Brain microvascular endothelial cell (primary cell): ENCODE measurements around the gene COQ10B.

Experiments
- DNase-seq: peaks from one replicate; pipeline ENCODE4 v3.0.0-alpha.2; 2020
- H3K27ac ChIP-seq: fragments of 250-450 bp; sonication (Bioruptor Pico); 2 replicates; pipeline ENCODE4 v1.5.1; 2020; ENCODE audit warnings: mild to moderate bottlenecking, moderate library complexity
- H3K27me3 ChIP-seq: fragments of 250-450 bp; sonication (Bioruptor Pico); replicated peaks from 2 replicates; pipeline ENCODE4 v1.5.1; 2020; ENCODE audit warnings: mild to moderate bottlenecking
- H3K36me3 ChIP-seq: fragments of 250-450 bp; sonication (Bioruptor Pico); replicated peaks from 2 replicates; pipeline ENCODE4 v1.5.1; 2020; ENCODE audit warnings: mild to moderate bottlenecking
- H3K4me3 ChIP-seq: 2 replicates; pipeline ENCODE4 v1.5.1; 2011; ENCODE audit warnings: low read depth, mild to moderate bottlenecking, control low read depth, low read length, moderate library complexity
- CTCF ChIP-seq: IDR thresholded peaks from 2 replicates; pipeline ENCODE4 v1.5.1; 2011; ENCODE audit warnings: low read depth, mild to moderate bottlenecking, moderate library complexity, low read length, control low read depth, inconsistent platforms; ENCODE audit errors: missing control alignments
- in situ Hi-C: cut with HindIII; loops from 2 replicates; pipeline ENCODE4 v1.10.0; 2017; ENCODE audit warnings: low sequenced_read_pairs, low pct_ligation_motif_present

COQ10B gene

GRCh38 chr2:197433780-197434438, 19.4 kb upstream of the COQ10B start:
- in situ Hi-C loops: no loop called here
- no peak for TF ChIP-seq CTCF
- no peak for DNase-seq

GRCh38 chr2:197434541-197435513, 18.5 kb upstream of the COQ10B start, which contains the start of gene SF3B1:
Gene SF3B1 (minus strand): TSS chr2:197435028. CDS start chr2:197434999, 29 bp downstream.
- peak within 1 kb of the TSS; percentile 100 for H3K4me3 ChIP-seq

More at GRCh38 chr2:197433780-197434438, 19.4 kb upstream of the COQ10B start:
- H3K27ac ChIP-seq: peak overlapping the region; percentile 90
- peaks cover 2% of the 10 kb centered on the region for H3K36me3 ChIP-seq
- no peaks in the 10 kb centered on the region for H3K27me3 ChIP-seq
- H3K4me3 ChIP-seq: peak overlapping the region; percentile 100

GRCh38 chr2:197435598-197436420, 17.5 kb upstream of the COQ10B start:
- TF ChIP-seq CTCF: no peak
- peak overlapping the region; percentile 100 for H3K4me3 ChIP-seq
- DNase-seq: no peak
- in situ Hi-C loops: no loop called here
- H3K27me3 ChIP-seq: no peaks in the 10 kb centered on the region
- peak overlapping the region; percentile 90 for H3K27ac ChIP-seq
- H3K36me3 ChIP-seq: no peaks in the 10 kb centered on the region

More at GRCh38 chr2:197434541-197435513, 18.5 kb upstream of the COQ10B start, which contains the start of gene SF3B1:
- no peak for TF ChIP-seq CTCF
- in situ Hi-C loops: no loop called here
- peak within 1 kb of the TSS; percentile 90 for H3K27ac ChIP-seq
- peak; percentile 96 for DNase-seq
- H3K36me3 ChIP-seq: no peaks in the 10 kb centered on the region
- no peaks in the 10 kb centered on the region for H3K27me3 ChIP-seq

GRCh38 chr2:197437380-197437779, 16.0 kb upstream of the COQ10B start:
- in situ Hi-C loops: no loop called here
- DNase-seq: no peak
- no peak for TF ChIP-seq CTCF
- H3K27me3 ChIP-seq: no peaks in the 10 kb centered on the region
- H3K4me3 ChIP-seq: no peak overlapping the region
- no peak overlapping the region for H3K27ac ChIP-seq
- no peaks in the 10 kb centered on the region for H3K36me3 ChIP-seq

GRCh38 chr2:197442857-197443256, 10.5 kb upstream of the COQ10B start:
- Histone ChIP-seq H3K36me3 (no peaks in the 10 kb centered on the region), H3K27me3 (no peaks in the 10 kb centered on the region), H3K27ac (no peak overlapping the region), H3K4me3 (no peak overlapping the region)
- no peak for DNase-seq
- in situ Hi-C loops: no loop called here
- no peak for TF ChIP-seq CTCF
